GM18507 (cell line): ENCODE measurements around the gene UNK.
"Not testable (repeated sequence)": the region's sequence is repeated elsewhere in the genome, so short reads cannot be mapped to it uniquely, and the experiment has no call there.

Experiments
- DNase-seq: peaks from one replicate; pipeline ENCODE4 v3.0.0; 2011; ENCODE audit warnings: low read depth; ENCODE audit not compliant: insufficient read length; ENCODE audit errors: extremely low spot score
- FAIRE-seq: peaks from 2 replicates; lab custom pipeline; 2011; peaks lifted over from hg19 to GRCh38; lab: Jason Lieb, UNC

UNK gene

GRCh38 chr17:75769536-75769935, 15.1 kb upstream of the UNK start:
- no peak for FAIRE-seq
- no peak for DNase-seq

GRCh38 chr17:75771334-75772281, 13.0 kb upstream of the UNK start:
- FAIRE-seq, result no peak
- DNase-seq, result no peak

GRCh38 chr17:75773121-75773807, 11.3 kb upstream of the UNK start:
- no peak for FAIRE-seq
- DNase-seq, result no peak

DNA sequence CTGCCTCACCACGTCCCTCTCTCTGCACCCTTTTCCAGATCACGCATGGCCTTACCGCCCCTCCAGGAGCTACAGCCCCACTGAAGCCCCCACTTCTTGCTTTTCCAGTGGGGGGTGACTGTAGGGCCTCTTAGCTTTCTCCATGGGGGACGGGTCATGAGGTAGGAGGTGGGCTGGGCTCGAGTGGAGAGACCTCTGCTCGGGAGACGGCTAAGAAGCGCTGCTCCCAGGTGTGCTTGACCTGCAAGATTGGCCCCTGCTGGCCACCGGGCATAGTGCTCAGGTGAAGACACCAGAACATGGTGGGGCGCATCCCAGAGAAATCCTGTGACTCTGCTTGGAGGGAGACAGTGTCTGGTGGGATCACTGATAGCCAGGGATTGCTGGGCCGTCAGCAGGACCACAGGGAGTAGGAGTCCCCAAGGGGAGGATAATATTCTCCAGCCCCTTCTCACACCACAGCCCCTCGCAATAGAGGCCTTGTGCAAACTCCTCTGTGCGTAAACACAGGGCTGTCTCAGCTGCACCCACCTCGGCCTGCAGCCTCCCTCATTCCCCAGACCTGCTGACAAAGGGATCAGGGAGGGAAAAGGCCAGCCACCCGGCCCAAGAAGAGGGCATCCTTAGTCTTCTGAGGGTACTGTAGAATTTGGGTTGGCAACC, 10.7 kb upstream of the UNK start:
- DNase-seq (no peak), FAIRE-seq (no peak)

DNA sequence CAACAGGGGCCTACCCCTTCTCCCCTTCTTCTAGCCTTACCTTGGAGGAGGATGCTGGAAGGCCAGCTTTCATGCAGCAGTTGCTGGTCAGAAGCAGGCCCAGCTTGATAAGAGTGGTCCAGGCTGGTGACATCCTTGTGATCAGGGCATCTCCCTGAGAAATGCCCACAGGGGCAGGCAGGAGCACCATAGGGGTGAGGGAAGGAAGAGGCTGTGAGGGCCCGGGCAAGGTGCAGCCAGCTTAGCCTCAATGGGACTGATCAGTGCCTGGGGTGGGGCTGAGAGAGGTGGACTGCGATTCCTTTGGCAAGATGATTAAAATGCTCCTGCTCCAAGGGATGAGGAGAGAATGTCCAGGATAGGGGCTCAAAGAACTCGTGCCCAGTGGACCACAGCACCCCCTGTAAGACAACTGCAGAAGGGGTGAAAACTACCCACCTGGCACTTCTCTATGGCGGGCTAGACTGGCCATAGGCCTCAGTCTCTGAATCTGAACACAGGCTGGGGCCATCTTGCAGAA, 10.1 kb upstream of the UNK start:
- DNase-seq (no peak), FAIRE-seq (no peak)

DNA sequence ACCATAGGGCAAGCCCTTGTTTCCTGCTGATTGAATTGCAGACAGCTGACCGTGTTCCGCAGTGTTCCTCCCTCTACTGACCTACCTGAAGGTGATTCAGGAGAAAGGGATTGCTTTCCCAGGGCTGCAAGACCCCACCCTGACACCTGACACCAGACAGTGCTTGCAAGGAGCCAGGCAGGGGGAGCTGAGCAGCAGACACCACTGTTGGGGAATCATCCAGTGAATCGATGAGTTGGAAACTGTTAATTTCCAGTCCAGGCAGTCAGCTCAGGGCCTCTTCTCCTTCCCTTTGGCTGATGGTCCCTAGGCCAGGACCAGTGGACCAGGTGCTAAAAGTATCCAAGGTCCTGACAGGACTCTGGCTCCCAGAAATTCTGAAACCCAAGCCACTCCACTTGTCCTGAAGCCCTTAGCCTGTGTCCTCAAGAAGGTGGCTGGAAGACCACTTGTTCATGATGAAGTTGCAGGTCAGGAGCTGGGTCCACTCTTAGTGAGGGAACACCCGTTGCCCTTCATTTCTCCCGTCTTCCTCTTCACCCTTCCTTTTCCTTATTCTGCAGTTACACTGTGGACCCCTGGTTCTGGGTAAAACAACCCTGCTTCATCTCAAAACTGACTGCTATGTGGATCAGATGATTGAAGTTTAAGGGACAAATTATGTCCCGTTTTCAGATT, 9.5 kb upstream of the UNK start:
- no peak for FAIRE-seq
- DNase-seq, result no peak

DNA sequence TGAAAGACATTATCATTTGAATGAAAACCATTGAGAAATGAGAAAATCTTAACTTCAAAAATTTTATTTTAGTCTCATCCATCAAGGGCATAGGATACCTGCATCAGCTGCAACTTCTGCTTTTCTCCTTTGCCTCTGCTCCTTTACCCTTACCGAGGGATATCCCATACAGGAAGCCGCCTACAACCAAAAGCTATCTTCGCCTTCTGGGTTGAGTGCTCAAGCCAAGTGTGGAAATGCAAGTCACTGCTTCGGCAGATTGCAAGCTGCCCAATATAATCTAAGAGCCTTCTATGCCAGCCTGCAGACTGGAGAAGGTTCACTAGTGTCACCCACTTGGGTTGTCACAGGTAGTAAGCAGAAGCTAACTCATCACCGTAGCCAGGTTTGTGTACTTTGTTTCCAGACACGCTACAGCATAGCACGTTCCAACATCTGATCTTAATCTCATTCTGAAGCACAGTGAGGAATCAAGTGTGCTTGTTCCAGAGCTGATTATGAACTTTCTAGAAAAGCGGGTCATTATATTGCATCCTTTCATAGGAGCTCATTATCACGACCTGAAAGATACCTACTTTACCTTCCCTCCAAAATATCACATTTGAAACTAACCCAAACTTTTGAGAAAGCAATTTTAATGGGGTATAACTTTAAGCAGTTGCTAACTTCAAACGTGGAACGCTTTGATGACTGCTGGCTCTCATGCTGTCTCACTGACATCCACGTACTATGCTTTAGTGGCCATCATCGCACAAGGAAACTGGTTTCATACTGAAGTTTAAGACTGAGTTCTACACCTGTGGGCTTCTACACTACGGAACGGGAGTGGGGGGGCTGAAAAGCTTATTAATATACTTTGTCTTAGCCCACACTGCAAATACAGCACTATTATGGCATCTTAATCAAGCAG, 8.0 kb upstream of the UNK start:
- FAIRE-seq (no peak), DNase-seq (no peak)

GRCh38 chr17:75777296-75777922, 7.2 kb upstream of the UNK start:
- FAIRE-seq (no peak), DNase-seq (no peak)

DNA sequence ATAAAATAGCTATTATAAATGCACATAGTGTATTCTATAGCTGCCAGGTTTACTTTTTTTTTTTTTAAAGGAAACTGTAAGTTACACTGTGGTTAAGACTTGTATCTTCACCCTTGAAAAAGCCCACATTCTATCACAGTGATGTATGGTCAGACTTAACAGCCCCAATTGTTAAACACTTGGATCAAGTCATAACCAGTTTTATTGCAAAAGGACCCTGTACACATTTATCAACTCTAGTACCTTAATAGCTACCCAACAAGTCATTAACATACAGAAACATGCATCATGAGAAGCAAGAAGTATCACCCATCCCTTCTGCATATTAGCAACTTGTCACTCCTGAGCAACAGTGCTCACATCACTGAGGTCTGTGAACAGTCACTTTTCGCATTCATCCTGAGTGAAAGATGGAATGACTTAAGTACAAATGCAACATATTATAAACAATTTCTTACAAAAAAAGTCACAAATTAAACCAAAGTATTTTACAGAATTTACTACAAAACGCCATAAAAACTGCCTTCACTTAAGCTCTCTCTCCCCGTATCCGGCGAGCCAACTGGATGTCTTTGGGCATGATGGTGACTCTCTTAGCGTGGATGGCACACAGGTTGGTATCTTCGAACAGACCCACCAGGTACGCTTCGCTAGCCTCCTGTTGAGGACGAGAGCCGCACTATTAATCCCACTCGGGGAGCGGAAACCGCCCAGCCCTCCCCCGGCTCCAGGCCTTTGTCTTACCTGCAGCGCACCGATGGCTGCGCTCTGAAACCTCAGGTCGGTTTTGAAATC, 6.3 kb upstream of the UNK start:
- DNase-seq, FAIRE-seq: not testable (repeated sequence)

- FAIRE-seq (no peak), DNase-seq (no peak)
These were observed 5.8 kb upstream of the UNK start for GRCh38 chr17:75778861-75779249.

- peak; percentile 84 for DNase-seq
- peak; percentile 98 for FAIRE-seq
These were observed 5.2 kb upstream of the UNK start for GRCh38 chr17:75779250-75779986.

GRCh38 chr17:75779987-75780889, 4.4 kb upstream of the UNK start:
- DNase-seq, result no peak
- no peak for FAIRE-seq

DNA sequence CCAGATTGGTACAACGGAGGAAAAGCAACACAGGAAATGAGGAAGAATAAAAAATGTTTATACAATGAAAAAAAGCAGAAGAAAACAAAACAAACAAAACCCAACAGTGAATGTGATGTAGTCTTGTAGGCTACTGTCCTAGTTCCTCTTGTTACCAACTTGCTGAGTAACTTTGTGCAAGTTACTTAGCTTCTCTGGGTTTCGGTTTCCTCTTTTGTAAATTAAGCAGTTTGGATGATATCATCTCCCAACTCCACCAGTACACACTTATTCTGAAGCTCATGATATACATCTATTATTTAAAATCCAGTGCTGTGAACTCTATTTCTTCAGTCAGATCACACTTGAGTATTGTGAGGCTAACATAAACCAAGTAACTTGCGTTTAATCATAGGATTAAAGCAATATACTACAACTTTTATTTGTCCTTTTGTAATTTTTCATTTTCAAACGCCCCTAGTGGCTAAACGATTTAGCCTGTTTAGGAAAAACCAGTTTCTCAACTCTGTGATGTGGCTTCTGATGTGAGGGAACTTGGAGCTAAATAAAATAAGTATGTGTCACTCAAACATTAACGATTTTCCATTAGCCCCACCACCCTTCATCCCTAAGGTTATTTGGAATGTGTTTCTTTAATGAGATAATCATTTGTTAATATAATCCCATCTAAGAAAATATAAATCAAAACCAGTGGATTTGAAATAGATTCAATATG, 1.4 kb upstream of the UNK start:
- FAIRE-seq (peak; percentile 81), DNase-seq (no peak)

DNA sequence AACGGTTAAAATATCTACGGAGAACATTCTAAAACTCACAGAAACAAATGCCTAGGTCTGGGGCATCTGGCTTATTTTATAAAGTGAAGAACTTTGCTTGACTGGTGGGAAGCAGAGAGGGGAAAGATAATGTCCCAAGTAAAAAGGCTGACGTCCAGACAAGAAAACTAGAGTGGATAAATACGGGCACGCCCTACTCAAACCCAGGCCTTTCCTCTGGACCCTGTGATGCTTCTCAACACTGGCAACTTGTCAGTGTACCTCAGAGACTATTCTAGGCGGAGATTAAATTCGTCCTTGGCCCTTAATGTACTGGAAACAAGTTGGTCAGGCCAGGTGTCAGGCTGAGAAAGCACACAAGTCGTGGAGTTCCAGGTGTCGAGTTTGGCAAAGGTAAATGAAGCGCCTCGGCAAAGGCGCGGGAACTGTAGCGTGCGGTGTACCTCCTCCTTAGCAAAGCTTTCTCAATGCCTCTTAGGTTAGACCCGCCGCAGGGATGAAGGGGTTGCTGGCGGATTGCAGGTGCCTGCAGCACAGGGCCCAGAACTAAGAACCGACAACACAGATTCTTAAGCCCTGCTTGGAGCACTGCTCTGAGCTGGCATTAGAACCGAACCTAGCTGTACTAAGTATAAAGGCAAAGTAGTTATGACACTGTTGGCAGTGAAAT, 668 bp upstream of the UNK start:
- no peak for FAIRE-seq

More for the DNA sequence above, 668 bp upstream of the UNK start:
- DNase-seq, result no peak
